ENCODE data around the gene MRPS33. TPM values are rescaled to one million over a fixed set of nuclear protein-coding genes. Genes with fewer than 3 reads are reported as not detected.

MRPS33 gene
- total RNA-seq, 2 experiments from 2014 or later, result 111 to 116 TPM

DNA sequence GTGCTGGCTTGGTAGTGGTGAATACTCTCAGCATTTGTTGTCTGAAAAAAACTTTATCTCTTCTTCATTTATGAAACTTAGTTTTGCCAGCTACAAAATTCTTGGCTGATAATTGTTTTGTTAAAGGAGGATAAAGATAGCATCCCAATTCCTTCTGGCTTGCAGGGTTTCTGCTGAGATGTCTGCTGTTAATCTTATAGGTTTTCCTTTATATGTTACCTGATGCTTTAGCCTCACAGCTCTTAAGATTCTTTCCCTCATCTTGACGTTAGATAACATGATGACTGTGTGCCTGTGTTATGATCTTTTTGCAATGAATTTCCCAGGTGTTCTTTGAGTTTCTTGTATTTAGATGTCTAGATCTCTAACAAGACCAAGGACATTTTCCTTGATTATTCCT lies 9.9 kb upstream of the MRPS33 start:
- Mint-ChIP-seq H3K36me3 (peaks cover 4% of the 10 kb centered on the region), H3K27ac (no peak overlapping the region), H3K4me3 (no peak overlapping the region), H3K9me3 (peaks cover 21% of the 10 kb centered on the region), H3K27me3 (peaks cover 41% of the 10 kb centered on the region), H3K4me1 (peaks cover 9% of the 10 kb centered on the region)
- DNase-seq, result no peak

DNA sequence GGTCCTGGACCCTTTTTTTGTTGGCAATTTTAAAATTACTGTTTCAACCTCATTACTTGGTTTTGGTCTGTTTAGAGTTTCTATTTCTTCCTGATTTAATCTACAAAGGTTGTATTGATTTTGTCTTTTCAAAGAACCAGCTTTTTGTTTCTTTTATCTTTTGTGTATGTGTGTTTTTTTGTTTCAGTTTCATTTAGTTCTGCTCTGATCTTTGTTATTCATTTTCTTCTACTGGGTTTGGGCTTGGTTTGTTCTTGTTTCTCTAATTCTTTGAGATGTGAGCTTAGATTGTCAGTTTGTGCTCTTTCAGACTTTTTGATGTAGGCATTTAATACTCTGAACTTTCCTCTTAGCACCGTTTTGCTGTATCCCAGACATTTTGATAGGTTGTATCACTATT lies 8.5 kb upstream of the MRPS33 start:
- no peak overlapping the region for H3K4me3 Mint-ChIP-seq
- H3K27me3 Mint-ChIP-seq, result peaks cover 34% of the 10 kb centered on the region
- H3K27ac Mint-ChIP-seq, result no peak overlapping the region
- peaks cover 9% of the 10 kb centered on the region for H3K4me1 Mint-ChIP-seq
- H3K36me3 Mint-ChIP-seq, result peaks cover 4% of the 10 kb centered on the region
- H3K9me3 Mint-ChIP-seq, result peaks cover 13% of the 10 kb centered on the region
- DNase-seq, result no peak

DNA sequence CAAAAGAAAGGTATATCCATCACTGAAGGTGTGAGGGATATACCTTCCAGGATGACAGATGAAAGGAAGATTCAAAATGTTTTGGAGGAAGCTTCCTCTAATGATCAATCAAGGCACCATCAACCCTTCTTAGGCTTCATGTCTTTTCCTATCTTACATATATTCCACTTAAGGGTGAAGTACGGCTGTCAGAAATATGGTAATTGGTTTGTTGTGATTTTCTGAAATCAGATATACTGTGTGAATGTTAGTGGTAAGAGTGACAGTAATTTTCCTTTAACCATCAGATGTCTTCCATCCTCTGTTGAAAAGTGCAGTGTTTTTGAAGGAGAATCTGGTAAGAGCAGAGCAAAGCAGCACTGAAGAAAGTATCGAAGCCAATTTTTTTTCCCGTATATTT lies 2.8 kb upstream of the MRPS33 start:
- Mint-ChIP-seq H3K27ac (no peak overlapping the region), H3K4me3 (no peak overlapping the region)

DNA sequence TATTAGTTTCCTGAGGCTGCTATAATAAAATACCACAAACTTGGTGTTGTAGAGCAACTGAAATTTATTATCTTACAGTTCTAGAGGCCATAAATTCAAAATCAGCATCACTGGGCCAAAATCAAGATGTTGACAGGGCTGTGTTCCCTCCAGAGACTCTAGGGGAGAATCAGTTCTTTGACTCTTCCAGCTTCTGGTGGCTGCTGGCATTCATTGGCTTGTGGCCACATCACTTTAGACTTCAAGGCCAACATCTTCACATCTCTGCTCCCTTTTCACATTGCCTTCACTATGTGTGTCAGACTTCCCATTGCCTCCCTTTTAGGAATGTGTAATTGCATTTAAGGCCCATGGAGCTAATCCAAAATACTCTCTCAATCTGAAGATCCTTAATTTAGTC lies 1.6 kb upstream of the MRPS33 start:
- H3K9me3 Mint-ChIP-seq, result peaks cover 3% of the 10 kb centered on the region
- peaks cover 7% of the 10 kb centered on the region for H3K36me3 Mint-ChIP-seq
- peaks cover 23% of the 10 kb centered on the region for H3K27me3 Mint-ChIP-seq
- peaks cover 28% of the 10 kb centered on the region for H3K4me1 Mint-ChIP-seq
- no peak for DNase-seq
- H3K4me3 Mint-ChIP-seq, result no peak overlapping the region
- no peak overlapping the region for H3K27ac Mint-ChIP-seq

More for the DNA sequence above, 2.8 kb upstream of the MRPS33 start:
- Mint-ChIP-seq H3K27me3 (peaks cover 30% of the 10 kb centered on the region), H3K36me3 (peaks cover 7% of the 10 kb centered on the region), H3K9me3 (peaks cover 3% of the 10 kb centered on the region), H3K4me1 (peaks cover 19% of the 10 kb centered on the region)
- DNase-seq, result no peak

DNA sequence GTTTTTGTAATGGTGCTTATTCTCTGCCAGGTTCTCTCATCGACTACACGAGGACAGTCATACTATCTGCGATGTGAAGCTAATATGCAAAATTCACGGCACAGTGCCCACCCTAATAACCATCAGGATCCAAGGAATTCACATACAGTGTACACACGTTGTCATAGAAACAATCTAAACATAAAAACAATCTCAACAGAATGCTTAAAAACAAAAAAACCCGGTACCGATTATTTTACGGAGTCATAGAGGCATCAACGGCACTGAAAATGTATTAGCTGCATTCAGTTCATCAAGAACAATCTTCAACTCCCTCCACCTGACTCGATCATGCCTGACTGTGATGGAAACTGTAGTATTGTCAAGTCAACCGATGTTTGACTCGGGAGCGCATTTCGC lies 628 bp downstream of the MRPS33 start:
- Mint-ChIP-seq H3K9me3 (peaks cover 3% of the 10 kb centered on the region), H3K27me3 (peaks cover 12% of the 10 kb centered on the region), H3K4me3 (peak overlapping the region; percentile 97), H3K36me3 (peaks cover 17% of the 10 kb centered on the region), H3K4me1 (peaks cover 32% of the 10 kb centered on the region), H3K27ac (peak overlapping the region; percentile 100)
- no peak for DNase-seq

DNA sequence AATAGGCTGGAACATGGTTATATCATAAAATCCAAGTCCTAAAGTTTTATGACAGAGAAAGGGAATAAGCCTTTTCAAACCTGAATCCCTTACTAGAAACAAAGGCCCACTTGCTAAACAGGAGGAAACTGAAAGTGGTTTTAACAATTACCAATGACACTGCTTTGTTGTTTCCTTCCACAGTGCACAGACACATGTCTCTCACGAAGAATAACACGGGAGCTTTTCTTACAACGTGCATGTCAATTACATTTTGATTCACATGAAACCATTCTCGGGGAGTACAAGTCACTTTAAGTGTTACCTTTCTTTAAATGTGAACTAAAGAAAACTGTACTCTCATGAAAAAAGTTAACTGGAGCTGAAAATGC lies 1.4 kb downstream of the MRPS33 start:
- peaks cover 3% of the 10 kb centered on the region for H3K9me3 Mint-ChIP-seq
- peak overlapping the region; percentile 97 for H3K4me3 Mint-ChIP-seq
- peak overlapping the region; percentile 100 for H3K27ac Mint-ChIP-seq
- DNase-seq, result no peak
- peaks cover 32% of the 10 kb centered on the region for H3K4me1 Mint-ChIP-seq
- peaks cover 9% of the 10 kb centered on the region for H3K27me3 Mint-ChIP-seq
- peaks cover 18% of the 10 kb centered on the region for H3K36me3 Mint-ChIP-seq

DNA sequence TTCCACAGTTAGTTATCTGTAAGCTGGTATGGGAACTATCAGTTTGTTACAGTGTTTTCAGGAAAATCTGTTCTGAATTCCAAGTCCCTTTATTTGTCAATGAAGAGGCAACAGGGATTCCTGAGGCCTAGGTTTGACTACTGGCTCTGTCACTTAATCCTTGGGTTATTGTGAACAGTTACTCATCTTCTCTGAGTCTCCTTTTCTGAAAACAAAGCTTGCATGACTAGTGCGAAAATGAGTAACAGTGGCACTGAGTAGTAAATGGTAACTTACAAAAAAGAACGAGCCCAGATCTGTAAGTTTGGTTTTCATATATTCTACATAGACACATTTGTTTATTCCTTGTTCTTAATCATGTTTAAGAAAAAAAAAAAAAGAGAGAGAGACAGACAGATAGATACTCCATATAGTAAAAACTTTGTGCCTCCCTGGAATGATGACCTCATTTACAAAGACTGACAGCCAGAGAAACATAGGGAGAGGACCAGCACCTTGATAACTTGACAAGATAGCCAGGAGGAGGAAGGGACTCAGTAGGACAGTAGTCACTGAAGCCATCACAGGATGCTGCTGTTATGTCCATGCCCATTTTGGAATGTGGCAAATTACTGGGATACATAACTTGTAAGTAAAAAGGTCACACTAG lies 1.9 kb downstream of the MRPS33 start:
- peaks cover 32% of the 10 kb centered on the region for H3K4me1 Mint-ChIP-seq
- peak overlapping the region; percentile 100 for H3K27ac Mint-ChIP-seq
- peaks cover 4% of the 10 kb centered on the region for H3K27me3 Mint-ChIP-seq
- no peak for DNase-seq
- H3K36me3 Mint-ChIP-seq, result peaks cover 18% of the 10 kb centered on the region
- peaks cover 3% of the 10 kb centered on the region for H3K9me3 Mint-ChIP-seq
- peak overlapping the region; percentile 97 for H3K4me3 Mint-ChIP-seq

DNA sequence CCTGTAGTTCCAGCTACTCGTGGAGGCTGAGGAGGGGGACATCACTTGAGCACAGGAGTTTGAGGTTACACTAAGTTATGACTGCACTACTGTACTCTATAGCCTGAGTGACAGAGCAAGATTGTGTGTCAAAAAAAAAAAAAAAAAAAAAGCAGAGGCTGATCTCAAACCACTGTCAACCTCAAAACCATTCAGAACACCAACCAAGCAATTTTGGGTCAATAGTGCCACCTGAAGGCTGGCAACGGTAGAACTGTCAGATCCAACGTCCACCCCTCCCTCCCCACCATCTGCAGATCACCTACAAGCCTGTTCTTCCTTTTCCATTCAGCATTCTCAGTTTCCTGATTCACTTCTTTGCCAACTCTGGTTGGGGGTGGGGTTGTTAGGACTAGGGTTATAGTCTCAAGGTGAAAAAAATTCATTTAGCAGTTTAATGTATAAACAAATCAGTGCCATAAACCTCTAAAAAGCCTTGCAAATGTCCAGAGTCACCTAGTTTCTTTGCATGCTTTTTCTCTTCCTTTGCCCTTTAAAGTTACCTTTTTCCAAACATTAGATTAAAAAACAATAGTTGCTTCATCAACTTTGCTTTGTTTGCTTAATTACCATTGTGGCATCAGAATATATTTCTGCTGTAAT lies 2.6 kb downstream of the MRPS33 start:
- peaks cover 3% of the 10 kb centered on the region for H3K9me3 Mint-ChIP-seq
- H3K4me3 Mint-ChIP-seq, result peak overlapping the region; percentile 97
- H3K27me3 Mint-ChIP-seq, result no peaks in the 10 kb centered on the region
- H3K4me1 Mint-ChIP-seq, result peaks cover 36% of the 10 kb centered on the region
- DNase-seq, result peak; percentile 67
- H3K27ac Mint-ChIP-seq, result peak overlapping the region; percentile 100
- H3K36me3 Mint-ChIP-seq, result peaks cover 18% of the 10 kb centered on the region

DNA sequence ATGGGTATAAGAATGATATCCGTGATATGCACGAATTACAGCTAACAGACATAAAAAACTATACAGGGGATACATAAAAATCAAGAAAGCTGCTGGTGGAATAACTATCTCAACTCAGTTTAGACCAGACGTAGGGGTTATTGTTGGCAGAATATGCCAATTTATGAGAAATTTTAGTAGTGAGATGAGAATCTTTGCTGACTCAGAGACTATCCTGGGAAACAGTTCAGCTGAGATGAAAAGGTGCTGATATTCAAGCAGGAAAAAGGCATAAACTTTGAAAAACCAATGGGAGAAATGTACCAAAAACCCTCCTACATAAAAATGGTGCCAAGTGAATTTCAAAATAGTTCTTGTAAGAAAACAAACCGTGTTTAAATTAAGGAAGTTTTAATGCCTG lies 3.3 kb downstream of the MRPS33 start:
- DNase-seq, result no peak
- Mint-ChIP-seq H3K4me3 (no peak overlapping the region), H3K27ac (no peak overlapping the region), H3K27me3 (no peaks in the 10 kb centered on the region), H3K36me3 (peaks cover 20% of the 10 kb centered on the region), H3K4me1 (peaks cover 40% of the 10 kb centered on the region), H3K9me3 (peaks cover 2% of the 10 kb centered on the region)

DNA sequence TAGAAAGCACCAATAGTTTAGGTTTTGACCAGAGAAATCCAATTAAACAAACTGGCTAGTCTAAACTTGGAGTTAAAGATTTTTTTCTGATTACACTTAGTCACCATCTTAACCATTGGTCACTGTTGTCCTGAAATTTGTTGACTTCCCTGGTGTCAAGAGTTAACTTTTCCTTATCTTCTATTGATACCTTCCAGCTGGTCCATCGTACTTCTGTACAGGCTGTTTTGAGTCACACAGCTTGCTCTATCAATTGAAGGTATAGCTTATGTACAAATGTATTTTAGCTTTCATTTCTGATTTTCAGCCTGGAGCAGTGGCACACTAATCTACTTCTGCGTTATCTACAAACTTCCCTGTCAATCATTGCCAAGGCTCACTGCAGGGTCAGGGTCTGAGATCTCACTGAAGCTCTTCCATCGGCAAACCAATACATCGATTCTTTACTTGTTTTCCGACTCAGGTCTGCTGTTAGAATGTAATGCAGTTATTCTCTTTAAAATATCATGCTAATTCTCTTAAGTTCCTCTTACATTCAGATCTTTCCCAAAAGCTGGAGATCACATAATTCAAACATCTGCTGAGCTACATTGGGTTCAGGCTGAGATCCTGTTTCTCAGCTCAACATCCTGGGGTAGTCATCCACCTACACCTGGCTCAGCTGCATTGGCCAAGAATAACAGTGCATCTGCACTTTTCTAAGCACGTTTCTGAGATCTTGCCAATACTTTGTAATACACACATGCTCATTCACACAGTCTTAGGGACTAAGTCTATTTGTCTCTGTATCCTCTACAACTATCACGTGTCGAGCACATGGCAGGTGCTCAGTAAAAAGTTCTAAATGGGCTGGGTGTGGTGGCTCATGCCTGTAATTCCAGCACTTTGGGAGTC lies 11.3 kb downstream of the MRPS33 start:
- Mint-ChIP-seq H3K4me3 (no peak overlapping the region), H3K27me3 (no peaks in the 10 kb centered on the region), H3K27ac (no peak overlapping the region), H3K36me3 (peaks cover 13% of the 10 kb centered on the region), H3K4me1 (peaks cover 16% of the 10 kb centered on the region), H3K9me3 (no peaks in the 10 kb centered on the region)
- DNase-seq, result no peak

DNA sequence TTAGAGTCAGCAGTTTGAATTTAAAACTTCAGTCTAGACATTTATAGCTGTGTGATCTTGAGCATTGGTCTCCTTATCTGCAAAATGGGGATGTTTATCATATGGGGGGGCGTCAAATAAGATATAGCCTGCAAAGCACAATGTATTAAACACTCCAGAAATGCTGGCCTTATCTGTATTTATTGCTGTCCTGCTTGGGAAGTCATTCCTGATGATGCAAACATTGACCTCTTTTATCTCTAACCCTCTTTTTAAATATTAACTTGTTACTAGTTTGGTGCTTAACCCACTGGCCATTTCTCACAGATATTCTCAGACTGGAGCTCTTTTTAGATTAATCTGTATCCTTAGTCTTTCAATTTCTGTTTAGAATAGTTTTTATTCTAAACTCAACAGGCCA lies 13.2 kb downstream of the MRPS33 start:
- no peak for DNase-seq
- peaks cover 2% of the 10 kb centered on the region for H3K27me3 Mint-ChIP-seq
- no peaks in the 10 kb centered on the region for H3K9me3 Mint-ChIP-seq
- H3K4me1 Mint-ChIP-seq, result peaks cover 8% of the 10 kb centered on the region
- peaks cover 10% of the 10 kb centered on the region for H3K36me3 Mint-ChIP-seq
- H3K4me3 Mint-ChIP-seq, result no peak overlapping the region
- no peak overlapping the region for H3K27ac Mint-ChIP-seq

DNA sequence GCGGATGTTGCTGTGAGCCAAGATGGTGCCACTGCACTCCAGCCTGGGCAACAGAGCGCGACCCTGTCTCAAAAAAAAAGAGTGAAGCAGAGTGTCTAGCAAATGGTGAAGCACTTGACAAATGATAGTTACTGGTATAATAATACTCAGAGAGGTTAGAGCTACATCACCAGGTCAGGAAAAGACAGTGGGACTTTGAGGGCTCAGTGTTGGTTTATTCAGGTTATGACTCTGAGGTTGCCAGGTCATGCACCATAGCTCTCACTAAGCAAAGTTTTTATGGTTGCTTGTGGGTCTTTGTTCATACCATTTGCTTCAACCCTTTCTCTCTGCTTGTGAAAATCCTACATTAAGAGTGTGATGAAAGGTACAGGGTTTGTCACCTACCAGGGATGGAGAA lies 13.6 kb downstream of the MRPS33 start:
- peaks cover 6% of the 10 kb centered on the region for H3K4me1 Mint-ChIP-seq
- H3K27me3 Mint-ChIP-seq, result peaks cover 5% of the 10 kb centered on the region
- H3K4me3 Mint-ChIP-seq, result no peak overlapping the region
- no peak for DNase-seq
- H3K36me3 Mint-ChIP-seq, result peaks cover 8% of the 10 kb centered on the region
- H3K9me3 Mint-ChIP-seq, result no peaks in the 10 kb centered on the region
- no peak overlapping the region for H3K27ac Mint-ChIP-seq

DNA sequence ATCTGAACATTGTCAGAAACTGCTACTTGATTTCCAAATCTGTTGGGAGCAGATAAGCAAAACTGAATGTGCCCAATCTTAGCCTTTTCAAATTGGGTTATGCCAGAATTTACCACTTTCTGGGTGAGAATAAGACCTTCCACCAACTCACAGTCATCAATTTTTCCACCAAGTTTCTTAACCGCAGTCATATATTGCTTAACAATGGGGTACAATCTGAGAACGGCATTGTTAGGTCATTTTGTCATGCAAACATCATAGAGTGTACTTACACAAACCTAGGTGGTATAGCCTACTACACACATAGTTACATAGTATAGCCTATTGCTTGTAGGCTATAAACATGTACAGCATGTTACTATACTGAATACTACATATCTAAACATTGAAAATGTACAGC lies 16.0 kb downstream of the MRPS33 start:
- Mint-ChIP-seq H3K4me1 (no peaks in the 10 kb centered on the region), H3K27me3 (peaks cover 5% of the 10 kb centered on the region), H3K27ac (no peak overlapping the region), H3K4me3 (no peak overlapping the region), H3K36me3 (no peaks in the 10 kb centered on the region), H3K9me3 (no peaks in the 10 kb centered on the region)
- DNase-seq, result no peak

DNA sequence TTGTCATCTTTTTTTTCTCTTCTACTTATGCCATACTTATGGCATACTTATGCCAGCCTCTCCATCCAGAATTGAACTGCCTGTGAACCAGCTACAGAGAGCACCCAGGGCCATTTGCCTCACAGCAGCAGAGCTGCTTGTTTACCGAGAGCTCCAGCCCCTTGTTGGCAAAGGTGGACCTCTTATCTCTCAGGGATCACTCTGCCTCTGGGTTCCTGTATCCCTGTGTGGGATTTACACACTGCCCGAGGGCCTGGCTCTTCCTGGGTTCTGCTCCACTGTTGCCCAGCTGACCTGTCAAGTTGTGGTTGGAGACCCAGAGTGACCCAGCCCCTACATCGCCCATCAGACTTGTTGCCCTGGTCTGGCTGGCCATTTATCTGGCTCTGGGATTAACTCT lies 22.3 kb downstream of the MRPS33 start:
- Mint-ChIP-seq H3K27ac (no peak overlapping the region), H3K27me3 (peaks cover 12% of the 10 kb centered on the region), H3K9me3 (no peaks in the 10 kb centered on the region), H3K4me3 (no peak overlapping the region), H3K4me1 (no peaks in the 10 kb centered on the region), H3K36me3 (no peaks in the 10 kb centered on the region)
- no peak for DNase-seq

DNA sequence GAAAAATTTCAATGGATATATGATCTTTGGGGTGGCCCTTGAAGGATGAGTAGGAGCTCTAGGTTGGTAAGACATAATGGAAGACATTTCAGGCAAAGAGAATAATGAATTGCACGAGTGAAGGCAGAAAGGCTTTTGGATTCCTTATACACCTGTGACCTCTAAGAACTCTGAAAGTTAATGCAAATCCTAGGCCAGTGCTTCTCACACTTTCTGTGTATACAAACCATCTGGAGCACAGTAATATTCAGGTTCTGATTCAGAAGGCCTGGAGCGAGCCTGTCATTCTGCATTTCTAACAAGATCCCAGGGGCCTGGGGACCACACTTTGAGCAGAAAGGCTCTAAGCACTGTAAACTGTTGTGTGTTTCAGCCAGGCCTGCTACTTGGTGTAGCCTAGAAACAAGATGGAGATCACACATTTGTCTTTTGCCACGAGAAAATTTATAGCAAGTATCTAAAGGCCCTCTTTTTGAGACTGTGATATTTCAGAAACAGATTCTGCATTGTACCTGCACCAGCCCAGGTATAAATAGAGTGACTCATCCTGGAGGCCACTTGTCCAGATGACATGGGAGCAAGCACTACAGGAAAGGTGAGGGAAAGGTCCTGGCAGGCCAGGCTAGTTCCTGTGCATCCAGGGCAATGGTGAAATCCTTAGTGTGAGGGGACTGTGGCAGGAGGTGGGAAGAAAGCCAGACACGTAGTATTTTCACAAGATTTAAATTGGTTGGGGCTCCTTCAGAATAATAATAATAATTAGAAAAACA lies 24.4 kb downstream of the MRPS33 start:
- Mint-ChIP-seq H3K9me3 (no peaks in the 10 kb centered on the region), H3K27ac (no peak overlapping the region), H3K4me1 (no peaks in the 10 kb centered on the region), H3K36me3 (no peaks in the 10 kb centered on the region), H3K27me3 (peaks cover 7% of the 10 kb centered on the region), H3K4me3 (no peak overlapping the region)
- DNase-seq, result no peak

Measured in activated naive CD8-positive, alpha-beta T cell treated with anti-CD3 and anti-CD28 coated beads for 36 hours (primary cell).